Fibroblast of the aortic adventitia (primary cell): Measurements from ENCODE around the gene COLEC11. TPM values are rescaled to one million over a fixed set of nuclear protein-coding genes. Genes with fewer than 3 reads are reported as not detected.
"Not testable (repeated sequence)": the region's sequence is repeated elsewhere in the genome, so short reads cannot be mapped to it uniquely, and the experiment has no call there.

Experiments
- DNase-seq: peaks from one replicate; pipeline ENCODE4 v3.0.0-alpha.2; 2010; ENCODE audit warnings: low read depth
- H3K4me3 ChIP-seq: 2 replicates; pipeline ENCODE4 v1.5.1; 2011; ENCODE audit warnings: low read depth, mild to moderate bottlenecking, control low read depth, low read length, moderate library complexity
- total RNA-seq: library from RNA; depleted of rRNA; stranded (reverse); fragments of >200 nt; gene quantifications from 2 replicates; pipeline ENCODE4 v1.2.3, GENCODE V29; 2012; ENCODE audit warnings: low replicate concordance
- TF ChIP-seq, protein P1 (sequence below): IDR thresholded peaks from 2 replicates; pipeline ENCODE4 v1.5.1; 2011; ENCODE audit warnings: mild to moderate bottlenecking, low read length, control low read depth, inconsistent platforms; ENCODE audit not compliant: insufficient read depth

Gene COLEC11
- total RNA-seq, 1 donor: 0.09 TPM

DNA sequence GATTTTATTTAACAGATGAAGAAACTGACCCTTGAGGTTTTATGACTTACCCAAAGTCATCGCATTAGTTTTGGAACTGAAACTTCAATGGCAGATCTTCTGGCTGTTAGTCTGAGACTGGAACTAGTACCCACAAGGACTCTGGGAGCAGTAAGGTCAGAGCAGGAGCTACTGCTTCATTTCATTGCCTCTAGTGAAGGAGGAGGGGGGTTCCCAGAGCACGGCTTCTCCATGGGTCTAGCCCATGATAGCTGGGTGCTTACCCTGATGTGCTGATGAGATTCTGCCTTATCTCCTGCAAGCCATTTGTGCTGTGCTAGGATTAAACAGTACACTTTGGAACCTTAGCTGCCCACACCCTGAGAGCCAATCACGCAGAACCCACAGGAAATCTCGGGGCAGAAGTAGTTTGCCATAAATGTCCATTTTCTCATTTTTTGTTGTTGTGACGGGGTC is 31.4 kb upstream of the COLEC11 start:
- TF ChIP-seq, protein P1, sequence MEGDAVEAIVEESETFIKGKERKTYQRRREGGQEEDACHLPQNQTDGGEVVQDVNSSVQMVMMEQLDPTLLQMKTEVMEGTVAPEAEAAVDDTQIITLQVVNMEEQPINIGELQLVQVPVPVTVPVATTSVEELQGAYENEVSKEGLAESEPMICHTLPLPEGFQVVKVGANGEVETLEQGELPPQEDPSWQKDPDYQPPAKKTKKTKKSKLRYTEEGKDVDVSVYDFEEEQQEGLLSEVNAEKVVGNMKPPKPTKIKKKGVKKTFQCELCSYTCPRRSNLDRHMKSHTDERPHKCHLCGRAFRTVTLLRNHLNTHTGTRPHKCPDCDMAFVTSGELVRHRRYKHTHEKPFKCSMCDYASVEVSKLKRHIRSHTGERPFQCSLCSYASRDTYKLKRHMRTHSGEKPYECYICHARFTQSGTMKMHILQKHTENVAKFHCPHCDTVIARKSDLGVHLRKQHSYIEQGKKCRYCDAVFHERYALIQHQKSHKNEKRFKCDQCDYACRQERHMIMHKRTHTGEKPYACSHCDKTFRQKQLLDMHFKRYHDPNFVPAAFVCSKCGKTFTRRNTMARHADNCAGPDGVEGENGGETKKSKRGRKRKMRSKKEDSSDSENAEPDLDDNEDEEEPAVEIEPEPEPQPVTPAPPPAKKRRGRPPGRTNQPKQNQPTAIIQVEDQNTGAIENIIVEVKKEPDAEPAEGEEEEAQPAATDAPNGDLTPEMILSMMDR: no peak
- H3K4me3 ChIP-seq: no peak overlapping the region
- no peak for DNase-seq

DNA sequence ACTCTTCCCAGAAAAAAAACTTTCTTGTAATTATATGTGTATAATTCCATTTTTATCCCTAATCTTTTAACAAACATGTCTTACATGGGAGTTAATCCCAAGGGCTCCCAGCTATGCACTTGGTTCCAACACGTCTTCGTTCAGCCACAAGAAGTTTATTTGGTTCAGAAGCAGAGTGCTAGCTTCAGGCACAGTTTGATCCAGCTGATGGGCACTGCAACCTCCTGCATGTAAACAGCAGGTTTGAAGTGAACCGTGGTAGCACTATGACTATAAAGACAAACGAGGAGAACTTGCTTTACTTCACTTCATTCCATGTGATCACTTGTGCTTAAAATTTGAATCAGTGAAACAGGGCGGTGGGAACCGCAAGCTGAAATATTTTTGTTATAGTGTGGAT is 29.8 kb upstream of the COLEC11 start:
- TF ChIP-seq, protein P1: no peak

DNA sequence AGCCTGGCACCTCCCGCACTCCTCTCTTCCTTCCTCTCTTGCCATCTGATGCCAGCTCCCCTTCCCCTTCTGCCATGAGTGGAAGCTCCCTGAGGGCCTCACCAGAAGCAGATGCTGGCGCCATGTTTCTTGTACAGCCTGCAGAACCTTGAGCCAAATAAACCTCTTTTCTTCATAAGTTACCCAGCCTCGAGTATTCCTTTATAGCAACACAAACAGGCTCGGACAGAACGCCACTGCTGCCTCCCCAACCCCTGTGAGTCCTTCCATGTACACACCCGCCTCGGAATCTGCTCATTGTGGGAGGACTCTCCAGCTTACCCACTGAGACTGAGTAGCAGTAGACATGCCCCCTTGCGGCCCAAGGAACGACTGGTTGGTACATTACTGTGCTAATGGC is 28.1 kb upstream of the COLEC11 start:
- TF ChIP-seq, protein P1: no peak
- DNase-seq: no peak

More for the DNA sequence above, 29.8 kb upstream of the COLEC11 start:
- no peak overlapping the region for H3K4me3 ChIP-seq
- DNase-seq: no peak

DNA sequence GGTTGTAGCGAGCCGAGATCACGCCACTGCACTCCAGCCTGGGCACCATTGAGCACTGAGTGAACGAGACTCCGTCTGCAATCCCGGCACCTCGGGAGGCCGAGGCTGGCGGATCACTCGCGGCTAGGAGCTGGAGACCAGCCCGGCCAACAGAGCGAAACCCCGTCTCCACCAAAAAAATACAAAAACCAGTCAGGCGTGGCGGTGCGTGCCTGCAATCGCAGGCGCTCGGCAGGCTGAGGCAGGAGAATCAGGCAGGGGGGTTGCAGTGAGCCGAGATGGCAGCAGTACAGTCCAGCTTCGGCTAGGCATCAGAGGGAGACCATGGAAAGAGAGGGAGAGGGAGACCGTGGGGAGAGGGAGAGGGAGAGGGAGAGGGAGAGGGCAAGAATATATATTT is 25.3 kb upstream of the COLEC11 start:
- not testable (repeated sequence) for H3K4me3 ChIP-seq, DNase-seq

More for the DNA sequence above, 28.1 kb upstream of the COLEC11 start:
- no peak overlapping the region for H3K4me3 ChIP-seq

DNA sequence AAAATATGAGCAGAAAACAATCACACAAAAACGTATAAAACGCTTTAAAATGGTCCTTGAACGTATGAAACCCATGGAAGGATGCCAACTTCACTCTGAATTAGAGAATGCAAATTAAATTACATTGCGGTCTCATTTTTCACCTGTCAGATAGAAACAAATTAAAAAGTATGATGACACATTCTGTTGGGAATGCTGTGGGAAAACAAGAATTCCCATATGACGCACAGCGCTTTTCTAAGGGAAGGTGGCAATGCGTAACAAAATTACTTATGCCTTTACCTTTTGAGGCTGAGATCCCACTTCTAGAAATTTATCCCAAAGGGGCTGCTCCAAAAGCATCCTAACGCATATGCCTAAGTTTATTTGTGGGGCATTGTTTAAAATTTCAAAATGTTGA is 23.6 kb upstream of the COLEC11 start:
- TF ChIP-seq, protein P1: no peak
- H3K4me3 ChIP-seq: no peak overlapping the region
- no peak for DNase-seq

DNA sequence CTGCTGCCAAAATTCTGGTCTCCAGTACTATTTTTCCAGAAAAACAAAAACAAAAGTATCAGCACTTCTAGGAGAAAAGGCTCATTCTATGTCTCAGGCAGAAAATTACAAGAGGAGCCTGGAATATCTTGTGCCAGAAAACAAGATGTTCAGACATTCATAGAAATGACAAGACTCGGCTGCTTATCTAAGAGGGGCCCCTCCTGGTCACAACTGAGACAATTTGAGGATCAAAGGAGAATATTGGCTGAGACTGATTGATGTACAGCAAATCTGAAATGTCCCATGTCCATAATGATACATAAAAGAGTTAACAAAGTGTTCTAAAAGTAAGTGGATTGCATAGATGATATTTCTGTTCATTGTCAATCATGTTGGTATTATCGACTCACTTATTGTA is 22.3 kb upstream of the COLEC11 start:
- no peak for DNase-seq
- TF ChIP-seq, protein P1: no peak
- no peak overlapping the region for H3K4me3 ChIP-seq

DNA sequence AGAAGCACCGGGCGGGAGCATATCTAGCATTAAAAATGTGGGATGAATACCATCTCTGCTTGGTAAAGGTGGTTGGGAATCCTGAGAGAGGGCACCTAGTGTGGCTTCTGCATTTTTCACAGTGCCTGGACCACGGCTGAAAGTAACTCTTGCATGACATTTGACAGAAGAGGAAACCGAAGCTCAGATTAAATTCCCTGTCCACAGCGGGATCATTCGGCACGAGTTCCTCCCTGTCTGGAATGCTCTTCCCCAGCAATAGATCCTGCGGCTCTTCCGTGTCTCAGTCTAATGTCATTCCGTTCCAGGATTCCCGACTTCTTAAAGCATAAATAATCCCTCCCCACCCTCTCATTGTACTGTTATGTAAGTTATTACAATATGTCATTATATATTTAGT is 20.8 kb upstream of the COLEC11 start:
- no peak for DNase-seq
- no peak overlapping the region for H3K4me3 ChIP-seq
- TF ChIP-seq, protein P1: no peak
